K562 (cell line): ENCODE results near the gene ACBD3. TPM values are rescaled to one million over a fixed set of nuclear protein-coding genes. Genes with fewer than 3 reads are reported as not detected.
A peak's percentile ranks its signal among the peaks of the same experiment; 100 is the strongest.

ENCODE experiments used
- BHLHE40 ChIP-seq: IDR thresholded peaks from 2 replicates; pipeline ENCODE4 v1.6.1; 2011; ENCODE audit warnings: low read length, improper control_type of control experiment
- DMBX1 ChIP-seq: fragments of 250-450 bp; sonication (Bioruptor Pico); IDR thresholded peaks from 2 replicates; pipeline ENCODE4 v1.8.0; 2022; ENCODE audit warnings: inconsistent platforms, mild to moderate bottlenecking, moderate library complexity, borderline replicate concordance
- ETV5 ChIP-seq: sonication (generic); formaldehyde crosslinking; IDR thresholded peaks from 2 replicates; pipeline ENCODE4 v1.4.0; 2020; ENCODE audit warnings: low read depth, mild to moderate bottlenecking, missing genetic modification reagents
- IRF1 ChIP-seq: sonication (generic); formaldehyde crosslinking; IDR thresholded peaks from 2 replicates; pipeline ENCODE4 v1.8.0; 2022; ENCODE audit warnings: missing genetic modification reagents, mild to moderate bottlenecking, borderline replicate concordance
- MTA1 ChIP-seq: fragments of 450-650 bp; IDR thresholded peaks from 2 replicates; pipeline ENCODE4 v1.6.1; 2017; ENCODE audit warnings: borderline replicate concordance
- NFE2 ChIP-seq: IDR thresholded peaks from 2 replicates; pipeline ENCODE4 v1.6.1; 2014; ENCODE audit warnings: antibody characterized with exemption, low read depth
- PHF21A ChIP-seq: fragments of 450-650 bp; IDR thresholded peaks from 2 replicates; pipeline ENCODE4 v1.6.1; 2017; ENCODE audit warnings: low read depth, borderline replicate concordance
- POU5F1 ChIP-seq: fragments of 150-350 bp; IDR thresholded peaks from 2 replicates; pipeline ENCODE4 v1.6.1; 2014; ENCODE audit warnings: borderline replicate concordance, low read length, low read depth, mild to moderate bottlenecking; ENCODE audit not compliant: partially characterized antibody
- PURB ChIP-seq: sonication (generic); formaldehyde crosslinking; IDR thresholded peaks from 2 replicates; pipeline ENCODE4 v1.9.0; 2021; ENCODE audit warnings: low read depth, mild to moderate bottlenecking, missing genetic modification reagents
- TSHZ1 ChIP-seq: fragments of 250-450 bp; sonication (Bioruptor Pico); IDR thresholded peaks from 2 replicates; pipeline ENCODE4 v1.4.0; 2020; ENCODE audit warnings: mild to moderate bottlenecking, moderate library complexity
- XRCC5 ChIP-seq: fragments of 200-400 bp; formaldehyde crosslinking; IDR thresholded peaks from 2 replicates; pipeline ENCODE4 v1.6.1; 2017; ENCODE audit warnings: low read depth, mild to moderate bottlenecking, low read length
- ZBED1 ChIP-seq: IDR thresholded peaks from 2 replicates; pipeline ENCODE4 v1.6.1; 2014
- ZKSCAN3 ChIP-seq: fragments of 250-450 bp; sonication (Bioruptor Pico); IDR thresholded peaks from 2 replicates; pipeline ENCODE4 v1.4.0; 2020
- ZNF76 ChIP-seq: fragments of 250-450 bp; sonication (Bioruptor Pico); IDR thresholded peaks from 2 replicates; pipeline ENCODE4 v1.4.0; 2020; ENCODE audit warnings: mild to moderate bottlenecking, moderate library complexity, borderline replicate concordance
- polyA plus RNA-seq, 8 experiments: library from polyadenylated mRNA; depleted of rRNA in 4 of 8; stranded (reverse) in 5 of 8; unstranded in 3 of 8; fragments of >200 nt; fragmentation: Nextera tagmentation in 2 of 8; fragmentation: Illumina TruSeq in 1 of 8; extraction: Ambion mirVana in 2 of 8; extraction: Trizol in 1 of 8; gene quantifications; 2 replicates each; pipeline versions ENCODE4 v1.2.1 to v1.2.3, GENCODE V29; 2011 to 2014; ENCODE audit warnings: inconsistent platforms in 1 of 8, missing spikeins in 1 of 8
- total RNA-seq, 7 experiments: library from RNA; depleted of rRNA in 6 of 7; stranded (reverse); fragments of >200 nt in 6 of 7; fragmentation: Illumina TruSeq in 2 of 7; extraction: Trizol in 2 of 7; gene quantifications; 2 replicates each; pipeline versions ENCODE4 v1.2.1 to v1.2.3, GENCODE V29; 2011 to 2021; ENCODE audit warnings: low replicate concordance in 1 of 7
- TF ChIP-seq, protein P1 (sequence below): fragments of 450-650 bp; formaldehyde crosslinking; IDR thresholded peaks from 2 replicates; pipeline ENCODE4 v1.4.0; 2022; ENCODE audit warnings: missing genetic modification characterization
- TF ChIP-seq, protein P2 (sequence below): fragments of 250-450 bp; sonication (Bioruptor Pico); IDR thresholded peaks from 2 replicates; pipeline ENCODE4 v1.4.0; 2020; ENCODE audit warnings: mild to moderate bottlenecking
- TF ChIP-seq, protein P3 (sequence below): fragments of 250-450 bp; sonication (Bioruptor Pico); IDR thresholded peaks from 2 replicates; pipeline ENCODE4 v1.4.0; 2020; ENCODE audit warnings: borderline replicate concordance
- TF ChIP-seq, protein P4 (sequence below): sonication (generic); formaldehyde crosslinking; IDR thresholded peaks from 2 replicates; pipeline ENCODE4 v1.9.0; 2022; ENCODE audit warnings: mild to moderate bottlenecking, missing genetic modification reagents

The ACBD3 gene
- total and polyA plus RNA-seq, 9 of the 15 experiments (the other 6 are each of a cell fraction or from before 2014, with no cell fraction given) = 11.1 to 36.7 (median 26.9) TPM

DNA sequence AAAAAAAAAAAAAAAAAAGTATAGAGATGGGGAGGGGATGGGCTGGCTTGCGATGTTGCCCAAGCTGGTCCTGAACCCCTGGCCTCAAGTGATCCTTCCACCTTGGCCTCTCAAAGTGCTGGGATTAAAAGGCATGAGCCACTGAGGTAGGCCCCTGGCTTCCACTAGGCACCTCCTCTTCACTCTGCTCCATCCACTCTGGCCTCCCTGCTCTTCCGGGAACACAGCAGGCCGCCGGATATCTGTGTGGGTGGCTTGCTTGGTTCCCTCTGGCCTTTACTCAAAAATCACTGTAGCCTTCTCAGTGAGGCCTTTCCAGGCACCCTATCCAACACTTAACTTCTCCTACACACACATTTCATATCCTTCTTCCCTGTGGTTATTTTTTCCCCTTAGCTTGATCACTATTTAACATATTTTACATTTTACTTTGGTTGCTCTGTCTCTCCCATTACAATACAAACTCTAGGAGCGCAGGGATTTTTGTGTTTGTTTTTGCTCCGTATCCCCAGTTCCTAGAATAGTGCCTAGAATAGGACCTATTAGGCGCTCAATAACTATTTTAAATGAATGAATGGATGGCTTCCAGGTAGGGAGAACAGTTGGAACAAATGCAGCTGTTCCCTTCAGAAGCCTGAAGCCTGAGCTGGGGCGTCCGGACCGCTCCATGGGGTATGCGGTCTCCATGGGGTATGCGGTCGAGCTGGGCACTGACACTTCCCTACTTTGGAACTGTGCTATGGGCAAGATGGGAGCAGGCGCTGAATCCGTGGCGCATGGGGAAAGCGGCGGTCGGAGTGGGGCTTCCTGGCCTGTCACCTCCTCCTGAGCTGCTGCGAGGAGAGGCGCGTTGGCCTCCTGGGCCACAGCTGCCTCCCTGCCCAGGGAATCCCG, 77.4 kb downstream of the ACBD3 start (continued):
- TF ChIP-seq XRCC5 = no peak
- TF ChIP-seq POU5F1 = no peak
- TF ChIP-seq, protein P1, sequence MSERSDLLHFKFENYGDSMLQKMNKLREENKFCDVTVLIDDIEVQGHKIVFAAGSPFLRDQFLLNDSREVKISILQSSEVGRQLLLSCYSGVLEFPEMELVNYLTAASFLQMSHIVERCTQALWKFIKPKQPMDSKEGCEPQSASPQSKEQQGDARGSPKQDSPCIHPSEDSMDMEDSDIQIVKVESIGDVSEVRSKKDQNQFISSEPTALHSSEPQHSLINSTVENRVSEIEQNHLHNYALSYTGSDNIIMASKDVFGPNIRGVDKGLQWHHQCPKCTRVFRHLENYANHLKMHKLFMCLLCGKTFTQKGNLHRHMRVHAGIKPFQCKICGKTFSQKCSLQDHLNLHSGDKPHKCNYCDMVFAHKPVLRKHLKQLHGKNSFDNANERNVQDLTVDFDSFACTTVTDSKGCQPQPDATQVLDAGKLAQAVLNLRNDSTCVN = no peak
- no peak for TF ChIP-seq BHLHE40
- TF ChIP-seq, protein P2, sequence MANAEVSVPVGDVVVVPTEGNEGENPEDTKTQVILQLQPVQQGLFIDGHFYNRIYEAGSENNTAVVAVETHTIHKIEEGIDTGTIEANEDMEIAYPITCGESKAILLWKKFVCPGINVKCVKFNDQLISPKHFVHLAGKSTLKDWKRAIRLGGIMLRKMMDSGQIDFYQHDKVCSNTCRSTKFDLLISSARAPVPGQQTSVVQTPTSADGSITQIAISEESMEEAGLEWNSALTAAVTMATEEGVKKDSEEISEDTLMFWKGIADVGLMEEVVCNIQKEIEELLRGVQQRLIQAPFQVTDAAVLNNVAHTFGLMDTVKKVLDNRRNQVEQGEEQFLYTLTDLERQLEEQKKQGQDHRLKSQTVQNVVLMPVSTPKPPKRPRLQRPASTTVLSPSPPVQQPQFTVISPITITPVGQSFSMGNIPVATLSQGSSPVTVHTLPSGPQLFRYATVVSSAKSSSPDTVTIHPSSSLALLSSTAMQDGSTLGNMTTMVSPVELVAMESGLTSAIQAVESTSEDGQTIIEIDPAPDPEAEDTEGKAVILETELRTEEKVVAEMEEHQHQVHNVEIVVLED (CRISPR knock-in tag) = no peak
- no peak for TF ChIP-seq ZBED1
- 0 out of 2 replicates have a peak, but pooled peaks have one; percentile 19 for TF ChIP-seq ETV5 (CRISPR knock-in tag)
- no peak for TF ChIP-seq MTA1
- TF ChIP-seq PURB (CRISPR knock-in tag) = no peak
- TF ChIP-seq DMBX1 = no peak
- TF ChIP-seq PHF21A = peak; percentile 90
- TF ChIP-seq, protein P3, sequence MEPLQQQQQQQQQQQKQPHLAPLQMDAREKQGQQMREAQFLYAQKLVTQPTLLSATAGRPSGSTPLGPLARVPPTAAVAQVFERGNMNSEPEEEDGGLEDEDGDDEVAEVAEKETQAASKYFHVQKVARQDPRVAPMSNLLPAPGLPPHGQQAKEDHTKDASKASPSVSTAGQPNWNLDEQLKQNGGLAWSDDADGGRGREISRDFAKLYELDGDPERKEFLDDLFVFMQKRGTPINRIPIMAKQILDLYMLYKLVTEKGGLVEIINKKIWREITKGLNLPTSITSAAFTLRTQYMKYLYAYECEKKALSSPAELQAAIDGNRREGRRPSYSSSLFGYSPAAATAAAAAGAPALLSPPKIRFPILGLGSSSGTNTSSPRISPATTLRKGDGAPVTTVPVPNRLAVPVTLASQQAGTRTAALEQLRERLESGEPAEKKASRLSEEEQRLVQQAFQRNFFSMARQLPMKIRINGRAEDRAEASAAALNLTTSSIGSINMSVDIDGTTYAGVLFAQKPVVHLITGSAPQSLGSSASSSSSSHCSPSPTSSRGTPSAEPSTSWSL (CRISPR knock-in tag) = no peak
- TF ChIP-seq ZKSCAN3 (CRISPR knock-in tag) = no peak
- TF ChIP-seq TSHZ1 = no peak
- peak; percentile 26; the same call in 1 of the 2 replicates for TF ChIP-seq ZNF76 (CRISPR knock-in tag)
- TF ChIP-seq, protein P4, sequence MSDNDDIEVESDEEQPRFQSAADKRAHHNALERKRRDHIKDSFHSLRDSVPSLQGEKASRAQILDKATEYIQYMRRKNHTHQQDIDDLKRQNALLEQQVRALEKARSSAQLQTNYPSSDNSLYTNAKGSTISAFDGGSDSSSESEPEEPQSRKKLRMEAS (CRISPR knock-in tag) = no peak
- TF ChIP-seq NFE2 = no peak
- TF ChIP-seq IRF1 (CRISPR knock-in tag) = no peak
